T-helper 1 cell treated with Interleukin-12 subunit alpha and Interleukin-12 subunit beta and Interleukin-4 antibody, amounts not matched to agents 30 μg/mL and 1 μg/mL, for 36 hours (primary cell): ENCODE results near the gene PTPN21.

Source experiments
- H3K27ac Mint-ChIP-seq: one replicate; pipeline ENCODE4 v1.8.0; 2021; ENCODE audit warnings: mild to moderate bottlenecking, mixed read lengths
- H3K27me3 Mint-ChIP-seq: one replicate; pipeline ENCODE4 v1.8.0; 2021; ENCODE audit warnings: low read depth, mixed read lengths
- H3K36me3 Mint-ChIP-seq: one replicate; pipeline ENCODE4 v1.8.0; 2021; ENCODE audit warnings: low read depth, mixed read lengths
- H3K4me1 Mint-ChIP-seq: one replicate; pipeline ENCODE4 v1.8.0; 2021; ENCODE audit warnings: low read depth, mixed read lengths
- H3K4me3 Mint-ChIP-seq: one replicate; pipeline ENCODE4 v1.8.0; 2021; ENCODE audit warnings: mild to moderate bottlenecking, moderate library complexity, mixed read lengths
- H3K9me3 Mint-ChIP-seq: one replicate; pipeline ENCODE4 v1.8.0; 2021; ENCODE audit warnings: mixed read lengths

PTPN21 gene

DNA sequence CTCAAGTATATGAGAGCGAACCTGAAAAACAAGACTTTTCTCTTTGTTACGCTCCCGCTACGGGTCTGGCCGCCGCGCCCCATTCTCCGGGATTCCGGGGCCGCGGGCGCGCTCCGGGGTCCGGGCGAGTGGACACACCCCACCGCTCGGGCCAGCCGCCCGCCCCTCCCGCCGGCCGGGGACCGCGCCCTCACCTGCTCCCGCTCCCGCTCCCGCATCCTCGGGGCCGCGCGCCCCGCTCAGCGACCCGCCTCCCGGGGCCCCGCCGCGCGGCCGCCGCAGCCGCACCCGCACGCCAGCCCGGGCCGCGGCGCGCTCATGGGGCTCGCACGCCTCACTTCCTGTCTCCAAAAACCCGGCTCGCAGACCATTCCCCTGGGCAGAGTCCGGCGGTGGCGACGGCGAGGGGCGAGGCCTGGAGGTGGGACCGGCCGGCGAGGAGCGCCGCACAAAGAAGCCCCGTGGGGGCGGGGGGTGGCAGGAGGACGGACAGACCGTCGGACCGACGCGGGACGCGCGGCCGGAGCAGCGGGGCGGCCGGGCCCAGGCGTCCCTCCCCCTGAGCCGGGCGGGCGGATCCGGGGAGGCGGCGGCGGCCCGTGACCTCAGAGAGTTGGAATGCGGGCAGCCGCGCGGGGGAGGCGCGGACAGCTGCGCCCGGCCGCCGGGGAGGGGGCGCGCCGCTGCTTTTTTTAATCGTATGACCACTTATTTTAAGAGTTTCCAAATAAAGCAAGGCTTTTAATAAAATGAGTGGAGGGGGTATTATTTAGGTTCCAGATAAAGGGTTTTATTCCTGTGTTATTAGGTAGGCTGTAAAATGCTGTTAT is at the start of gene PTPN21:
Gene PTPN21, minus strand, starts transcription at position 551 of the 830 bp plus-strand sequence. CDS start 4,590 bp downstream, outside the sequence.
- Mint-ChIP-seq H3K4me3 (peak within 1 kb of the TSS; percentile 72), H3K27ac (no peak within 1 kb of the TSS), H3K9me3 (no peaks in the 10 kb centered on the region), H3K27me3 (peaks cover 67% of the 10 kb centered on the region), H3K36me3 (no peaks in the 10 kb centered on the region), H3K4me1 (peaks cover 21% of the 10 kb centered on the region)

GRCh38 chr14:88604212-88604611 is 49.4 kb upstream of the PTPN21 start:
- H3K9me3 Mint-ChIP-seq = no peaks in the 10 kb centered on the region
- H3K4me1 Mint-ChIP-seq = peaks cover 21% of the 10 kb centered on the region
- H3K27ac Mint-ChIP-seq = no peak overlapping the region
- no peak overlapping the region for H3K4me3 Mint-ChIP-seq
- peaks cover 46% of the 10 kb centered on the region for H3K36me3 Mint-ChIP-seq
- H3K27me3 Mint-ChIP-seq = no peaks in the 10 kb centered on the region

- peaks cover 27% of the 10 kb centered on the region for H3K4me1 Mint-ChIP-seq
- H3K36me3 Mint-ChIP-seq = peaks cover 43% of the 10 kb centered on the region
- no peaks in the 10 kb centered on the region for H3K27me3 Mint-ChIP-seq
- H3K9me3 Mint-ChIP-seq = no peaks in the 10 kb centered on the region
- H3K4me3 Mint-ChIP-seq = peak overlapping the region; percentile 45
- H3K27ac Mint-ChIP-seq = peak overlapping the region; percentile 78
Observed at GRCh38 chr14:88599761-88600439, 45.1 kb upstream of the PTPN21 start.

DNA sequence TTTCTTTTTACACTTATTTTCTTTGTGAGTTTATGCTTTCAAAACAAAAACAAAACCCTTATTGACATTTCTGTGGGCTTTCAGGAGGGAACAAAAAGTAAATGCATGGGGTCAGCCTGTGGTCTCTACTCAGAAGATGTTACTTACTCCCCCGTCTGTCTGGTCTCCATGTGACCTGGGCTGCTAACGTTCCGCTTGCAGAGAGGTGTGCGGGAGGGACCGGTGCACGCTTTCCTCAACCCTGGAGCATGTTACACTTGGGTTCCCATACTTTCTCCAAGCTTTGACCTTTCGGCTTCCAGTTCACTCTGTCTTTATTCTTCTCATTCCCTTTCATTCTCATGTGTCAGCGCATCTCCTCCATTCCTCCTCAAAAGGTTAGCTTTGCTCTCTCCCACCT is 44.5 kb upstream of the PTPN21 start:
- Mint-ChIP-seq H3K9me3 (no peaks in the 10 kb centered on the region), H3K27ac (peak overlapping the region; percentile 78), H3K27me3 (no peaks in the 10 kb centered on the region), H3K36me3 (peaks cover 43% of the 10 kb centered on the region), H3K4me3 (peak overlapping the region; percentile 38), H3K4me1 (peaks cover 25% of the 10 kb centered on the region)

DNA sequence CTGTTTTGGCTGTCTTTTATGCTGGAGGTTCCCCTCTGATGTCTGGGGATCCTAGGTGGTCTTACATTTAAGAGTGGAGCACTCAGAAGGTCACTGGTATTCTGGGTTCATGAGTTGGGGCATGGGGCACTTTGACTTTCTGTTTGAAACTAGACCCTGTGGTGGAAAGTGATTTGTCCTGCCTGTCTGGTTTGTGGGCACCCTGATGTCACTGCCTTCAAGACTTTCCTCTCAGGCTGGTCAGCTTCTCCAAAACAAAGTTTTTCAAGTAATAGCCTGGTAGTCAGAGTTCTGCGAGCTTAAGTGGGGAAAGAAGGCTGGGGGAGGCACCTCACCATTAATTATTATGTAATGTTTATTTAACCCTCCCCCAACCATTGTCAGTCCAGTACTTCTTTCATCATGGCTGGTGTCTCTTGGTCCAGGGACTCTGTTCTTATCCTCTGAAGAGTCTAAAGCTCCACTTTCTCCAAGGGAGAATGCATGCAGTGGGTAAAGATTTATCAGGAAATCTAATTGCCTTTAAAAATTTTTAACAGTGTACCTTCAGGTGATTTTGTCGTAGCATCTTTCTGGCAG is 43.4 kb upstream of the PTPN21 start:
- H3K4me1 Mint-ChIP-seq = peaks cover 21% of the 10 kb centered on the region
- no peaks in the 10 kb centered on the region for H3K9me3 Mint-ChIP-seq
- H3K36me3 Mint-ChIP-seq = peaks cover 42% of the 10 kb centered on the region
- no peaks in the 10 kb centered on the region for H3K27me3 Mint-ChIP-seq
- no peak overlapping the region for H3K4me3 Mint-ChIP-seq
- H3K27ac Mint-ChIP-seq = peak overlapping the region; percentile 11

- Mint-ChIP-seq H3K27ac (no peak overlapping the region), H3K9me3 (no peaks in the 10 kb centered on the region), H3K36me3 (peaks cover 40% of the 10 kb centered on the region), H3K4me1 (peaks cover 21% of the 10 kb centered on the region), H3K27me3 (no peaks in the 10 kb centered on the region), H3K4me3 (no peak overlapping the region)
Observed at GRCh38 chr14:88597601-88598000, 42.8 kb upstream of the PTPN21 start.

GRCh38 chr14:88597038-88597437 is 42.2 kb upstream of the PTPN21 start:
- Mint-ChIP-seq H3K36me3 (peaks cover 34% of the 10 kb centered on the region), H3K4me1 (peaks cover 21% of the 10 kb centered on the region), H3K9me3 (no peaks in the 10 kb centered on the region), H3K27ac (no peak overlapping the region), H3K4me3 (no peak overlapping the region), H3K27me3 (no peaks in the 10 kb centered on the region)

DNA sequence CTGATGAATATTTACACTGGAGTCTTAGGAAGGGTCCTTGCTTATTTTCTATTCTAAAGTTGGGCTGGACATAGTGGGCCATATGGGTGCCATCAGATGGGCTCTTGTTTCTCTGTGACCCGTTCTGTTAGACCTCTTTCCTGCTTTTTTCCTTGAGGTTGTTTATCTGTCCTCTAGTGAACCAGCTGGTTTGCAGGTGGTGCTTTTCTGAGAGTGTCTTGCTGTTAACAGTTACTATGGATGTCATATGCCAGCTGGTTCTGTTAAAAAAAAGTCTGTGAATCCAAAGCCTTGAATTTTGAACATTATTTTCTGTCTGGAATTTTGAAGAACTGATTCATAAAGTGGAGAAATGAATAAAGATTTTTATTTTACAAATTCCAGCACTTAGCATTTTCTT is 37.2 kb upstream of the PTPN21 start:
- Mint-ChIP-seq H3K9me3 (no peaks in the 10 kb centered on the region), H3K4me1 (peaks cover 3% of the 10 kb centered on the region), H3K4me3 (no peak overlapping the region), H3K27ac (no peak overlapping the region), H3K27me3 (no peaks in the 10 kb centered on the region), H3K36me3 (peaks cover 29% of the 10 kb centered on the region)

DNA sequence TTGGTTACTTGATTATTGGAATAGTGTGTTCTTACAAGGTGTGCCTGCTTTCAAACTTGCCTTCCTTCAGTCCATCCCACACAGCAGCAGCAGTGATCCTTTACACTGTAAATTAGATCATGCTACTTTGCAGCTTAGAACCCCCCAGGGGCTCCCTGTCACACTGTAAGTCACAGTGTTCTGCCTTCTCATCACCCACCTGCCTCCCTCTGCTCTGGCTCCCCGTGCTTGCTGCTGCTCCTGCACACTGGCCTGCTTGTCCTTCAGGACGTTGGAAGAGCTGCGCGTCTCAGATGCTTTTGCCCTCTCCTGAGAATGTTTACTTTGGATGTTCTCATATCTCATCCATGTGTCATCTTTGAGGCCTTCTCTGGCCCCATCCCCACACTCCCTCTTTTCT is 35.4 kb upstream of the PTPN21 start:
- Mint-ChIP-seq H3K9me3 (peaks cover 6% of the 10 kb centered on the region), H3K4me3 (no peak overlapping the region), H3K36me3 (peaks cover 31% of the 10 kb centered on the region), H3K27ac (no peak overlapping the region), H3K27me3 (no peaks in the 10 kb centered on the region), H3K4me1 (peaks cover 2% of the 10 kb centered on the region)

DNA sequence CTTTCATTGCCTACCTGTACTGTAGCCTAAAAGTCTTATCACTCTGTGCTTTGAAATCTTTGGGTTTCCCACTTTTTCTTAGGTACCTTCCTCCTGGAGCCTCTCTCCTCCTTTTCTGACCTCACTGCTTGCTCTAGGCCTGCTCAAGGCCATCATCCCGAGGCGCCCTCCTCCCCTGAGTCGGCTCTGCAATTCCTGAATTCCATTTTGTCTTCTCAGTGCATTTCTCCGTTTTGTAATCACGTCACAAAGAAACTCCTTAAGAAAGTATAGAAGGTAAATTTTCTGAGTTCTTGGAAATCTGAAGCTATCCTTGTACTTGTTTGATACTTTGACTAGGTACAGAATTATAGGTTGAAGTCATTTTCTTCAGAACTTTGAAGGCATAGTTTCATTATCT is 33.3 kb upstream of the PTPN21 start:
- peaks cover 35% of the 10 kb centered on the region for H3K36me3 Mint-ChIP-seq
- H3K27me3 Mint-ChIP-seq = no peaks in the 10 kb centered on the region
- peaks cover 2% of the 10 kb centered on the region for H3K4me1 Mint-ChIP-seq
- H3K4me3 Mint-ChIP-seq = no peak overlapping the region
- no peak overlapping the region for H3K27ac Mint-ChIP-seq
- H3K9me3 Mint-ChIP-seq = peaks cover 6% of the 10 kb centered on the region

- Mint-ChIP-seq H3K9me3 (peaks cover 6% of the 10 kb centered on the region), H3K36me3 (peaks cover 30% of the 10 kb centered on the region), H3K4me1 (peaks cover 2% of the 10 kb centered on the region), H3K27ac (no peak overlapping the region), H3K4me3 (no peak overlapping the region), H3K27me3 (no peaks in the 10 kb centered on the region)
Observed at GRCh38 chr14:88584451-88584850, 29.6 kb upstream of the PTPN21 start.

- Mint-ChIP-seq H3K27me3 (no peaks in the 10 kb centered on the region), H3K4me3 (no peak overlapping the region), H3K36me3 (peaks cover 45% of the 10 kb centered on the region), H3K4me1 (no peaks in the 10 kb centered on the region), H3K9me3 (no peaks in the 10 kb centered on the region), H3K27ac (no peak overlapping the region)
Observed at GRCh38 chr14:88576222-88576621, 21.4 kb upstream of the PTPN21 start.

DNA sequence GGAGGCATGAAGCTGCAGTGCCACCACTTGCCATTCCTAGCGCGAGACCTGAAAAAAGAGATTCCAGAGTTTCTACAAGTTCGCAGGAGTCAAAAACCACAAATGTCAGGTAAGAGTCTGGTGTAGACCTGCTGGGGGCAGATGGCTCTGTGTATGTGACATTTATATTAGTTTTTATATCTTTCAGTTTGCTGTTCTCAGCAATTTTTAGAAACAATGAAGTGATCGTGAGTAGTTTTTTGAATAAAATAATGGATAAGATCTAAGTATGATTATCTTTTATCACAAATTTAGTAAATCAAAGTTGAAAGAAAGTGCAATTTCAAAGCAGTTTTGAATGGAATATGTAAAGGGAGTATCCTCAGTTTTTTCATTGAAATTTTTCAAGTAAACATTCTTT is 17.3 kb upstream of the PTPN21 start:
- H3K9me3 Mint-ChIP-seq = peaks cover 5% of the 10 kb centered on the region
- no peak overlapping the region for H3K27ac Mint-ChIP-seq
- no peak overlapping the region for H3K4me3 Mint-ChIP-seq
- peaks cover 60% of the 10 kb centered on the region for H3K36me3 Mint-ChIP-seq
- no peaks in the 10 kb centered on the region for H3K4me1 Mint-ChIP-seq
- H3K27me3 Mint-ChIP-seq = no peaks in the 10 kb centered on the region

- no peak overlapping the region for H3K4me3 Mint-ChIP-seq
- peaks cover 16% of the 10 kb centered on the region for H3K4me1 Mint-ChIP-seq
- H3K27me3 Mint-ChIP-seq = no peaks in the 10 kb centered on the region
- H3K27ac Mint-ChIP-seq = no peak overlapping the region
- H3K36me3 Mint-ChIP-seq = peaks cover 45% of the 10 kb centered on the region
- peaks cover 5% of the 10 kb centered on the region for H3K9me3 Mint-ChIP-seq
Observed at GRCh38 chr14:88568196-88568595, 13.4 kb upstream of the PTPN21 start.

DNA sequence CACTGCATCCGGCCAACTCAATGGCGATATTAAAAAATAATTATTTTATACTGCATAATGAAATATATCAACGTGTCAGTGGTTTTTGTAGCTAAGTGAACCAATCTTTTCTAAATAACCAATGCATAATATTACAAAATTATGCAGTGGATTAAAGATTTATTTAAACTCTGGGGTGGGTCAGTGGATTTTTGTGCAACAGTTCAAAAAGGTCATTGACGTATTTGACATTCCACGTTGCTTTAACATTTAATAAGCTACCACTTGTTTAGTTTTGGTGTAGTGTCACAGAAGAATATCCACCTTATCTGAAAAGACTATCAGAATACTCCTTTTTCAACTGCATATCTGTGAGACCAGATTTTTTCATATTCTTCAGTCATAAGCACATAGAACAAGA is 10.6 kb upstream of the PTPN21 start:
- Mint-ChIP-seq H3K4me3 (no peak overlapping the region), H3K36me3 (peaks cover 35% of the 10 kb centered on the region), H3K4me1 (peaks cover 25% of the 10 kb centered on the region), H3K9me3 (peaks cover 5% of the 10 kb centered on the region), H3K27ac (no peak overlapping the region), H3K27me3 (peaks cover 11% of the 10 kb centered on the region)
